ENCODE data around the gene IFITM1.
"Not testable (repeated sequence)": the region's sequence is repeated elsewhere in the genome, so short reads cannot be mapped to it uniquely, and the experiment has no call there.

The IFITM1 gene

GRCh38 chr11:349270-349954 is 35.6 kb downstream of the IFITM1 start:
- not testable (repeated sequence) for H3K27me3 ChIP-seq (ENCODE audit: insufficient read depth, low read length); H3K9me3 ChIP-seq (ENCODE audit: insufficient read depth, low read depth, low read length); H3K27ac ChIP-seq (ENCODE audit: low read depth, low read length); H3K9ac ChIP-seq (ENCODE audit: low read depth, low read length); H3K4me3 ChIP-seq (ENCODE audit: low read length); H3K36me3 ChIP-seq (ENCODE audit: insufficient read depth, low read length)
- peaks cover 16% of the 10 kb centered on the region for H3K4me1 ChIP-seq (ENCODE audit: insufficient read depth, low read length)
- 90% methylated on average over 8 of the region's 8 CpGs for WGBS

DNA sequence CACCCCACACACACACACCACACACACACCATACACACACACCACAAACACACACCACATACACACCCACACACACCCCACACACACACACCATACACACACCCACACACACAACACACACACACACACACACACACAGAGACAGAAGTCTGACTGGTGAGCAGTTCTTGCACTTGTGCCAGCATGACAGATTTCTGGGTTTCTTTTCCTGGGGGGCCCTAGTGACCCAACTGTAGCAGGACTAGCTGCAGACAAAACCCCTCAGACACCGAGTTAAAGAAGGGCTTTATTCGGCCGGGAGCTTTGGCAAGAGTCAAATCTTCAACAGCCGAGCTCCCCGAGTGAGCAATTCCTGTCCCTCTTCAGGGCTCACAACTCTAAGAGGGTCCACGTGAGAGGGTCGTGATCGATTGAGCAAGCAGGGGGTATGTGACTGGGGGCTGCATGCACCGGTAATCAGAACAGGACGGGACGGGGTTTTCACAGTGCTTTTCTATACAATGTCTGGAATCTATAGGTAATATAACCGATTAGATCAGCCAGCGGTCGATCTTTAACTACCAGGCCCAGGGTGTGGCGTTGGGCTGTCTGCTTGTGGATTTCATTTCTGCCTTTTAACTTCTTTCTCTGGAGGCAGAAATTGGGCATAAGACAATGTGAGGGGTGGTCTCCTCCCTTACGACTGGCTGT is 36.3 kb downstream of the IFITM1 start:
- not testable (repeated sequence) for H3K27ac ChIP-seq (ENCODE audit: low read depth, low read length); H3K9me3 ChIP-seq (ENCODE audit: insufficient read depth, low read depth, low read length); H3K27me3 ChIP-seq (ENCODE audit: insufficient read depth, low read length); H3K9ac ChIP-seq (ENCODE audit: low read depth, low read length); H3K36me3 ChIP-seq (ENCODE audit: insufficient read depth, low read length); H3K4me3 ChIP-seq (ENCODE audit: low read length)
- WGBS = 78% methylated on average over 16 of the region's 16 CpGs
- H3K4me1 ChIP-seq (ENCODE audit: insufficient read depth, low read length) = peaks cover 18% of the 10 kb centered on the region

DNA sequence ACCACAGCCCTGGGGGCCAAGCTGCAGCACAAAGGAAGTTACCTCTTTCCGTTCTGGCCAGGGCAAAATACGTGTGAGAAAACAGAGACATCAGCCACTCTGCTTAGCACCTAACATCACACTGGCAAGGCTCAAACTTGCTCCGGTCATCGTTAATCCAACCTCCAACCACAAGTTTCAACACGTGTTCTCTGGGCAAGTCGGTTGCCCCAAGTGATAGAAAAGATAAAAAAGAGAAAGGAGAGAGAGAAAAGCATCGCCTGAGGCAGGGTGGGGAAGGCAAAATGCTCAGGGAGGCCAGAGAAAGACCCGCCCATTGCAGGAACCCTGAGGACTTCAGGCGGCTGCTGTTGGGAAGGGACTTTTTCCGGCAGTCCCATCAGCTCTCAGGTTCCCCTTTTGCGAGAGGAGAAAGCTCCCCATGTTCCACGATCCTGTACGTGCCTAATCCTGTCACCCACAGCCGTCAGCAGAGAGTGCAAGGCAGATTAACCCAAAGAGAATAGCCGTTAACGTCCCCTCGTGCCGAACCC is 36.9 kb downstream of the IFITM1 start:
- Histone ChIP-seq H3K27ac (ENCODE audit: low read depth, low read length) (no peak overlapping the region), H3K4me1 (ENCODE audit: insufficient read depth, low read length) (peaks cover 24% of the 10 kb centered on the region), H3K27me3 (ENCODE audit: insufficient read depth, low read length) (no peaks in the 10 kb centered on the region), H3K36me3 (ENCODE audit: insufficient read depth, low read length) (no peaks in the 10 kb centered on the region), H3K9me3 (ENCODE audit: insufficient read depth, low read depth, low read length) (no peaks in the 10 kb centered on the region), H3K4me3 (ENCODE audit: low read length) (no peak overlapping the region), H3K9ac (ENCODE audit: low read depth, low read length) (no peak overlapping the region)
- WGBS = 55% methylated on average over 18 of the region's 18 CpGs

- no peaks in the 10 kb centered on the region for H3K27me3 ChIP-seq (ENCODE audit: insufficient read depth, low read length)
- 92% methylated on average over 14 of the region's 14 CpGs for WGBS
These were observed 37.6 kb downstream of the IFITM1 start for GRCh38 chr11:351411-351810.

DNA sequence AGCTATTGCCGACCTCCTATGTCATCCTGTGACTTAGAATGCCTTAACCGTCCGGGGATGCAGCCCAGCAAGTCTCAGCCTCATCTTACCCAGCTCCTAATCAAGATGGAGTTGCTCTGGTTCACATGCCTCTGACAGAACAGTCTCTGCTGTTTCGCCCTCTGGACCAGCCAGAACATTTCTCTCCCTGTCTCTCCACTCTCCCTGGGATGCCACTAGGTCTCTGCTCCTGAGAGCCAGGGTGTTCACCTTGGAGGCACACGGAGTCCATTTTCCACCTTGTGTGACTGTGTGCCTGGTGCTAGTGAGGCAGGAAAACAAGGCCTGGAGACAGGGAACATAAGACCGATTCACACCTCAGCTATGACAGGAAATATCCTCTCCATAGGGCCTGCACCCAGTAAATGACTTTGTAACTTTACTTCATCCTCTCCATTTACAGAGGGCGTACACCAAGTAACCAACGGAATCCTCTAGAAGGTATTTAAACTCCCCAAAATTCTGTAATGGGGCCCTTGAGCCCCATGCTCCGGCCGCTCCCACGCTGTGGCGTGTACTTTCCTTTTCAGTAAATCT is 38.7 kb downstream of the IFITM1 start:
- Histone ChIP-seq H3K9me3 (ENCODE audit: insufficient read depth, low read depth, low read length) (0 out of 2 replicates have a peak, but pooled peaks cover 2% of the 10 kb centered on the region), H3K36me3 (ENCODE audit: insufficient read depth, low read length) (no peaks in the 10 kb centered on the region), H3K4me3 (ENCODE audit: low read length) (no peak overlapping the region), H3K27ac (ENCODE audit: low read depth, low read length) (no peak overlapping the region), H3K9ac (ENCODE audit: low read depth, low read length) (no peak overlapping the region), H3K27me3 (ENCODE audit: insufficient read depth, low read length) (no peaks in the 10 kb centered on the region), H3K4me1 (ENCODE audit: insufficient read depth, low read length) (peaks cover 24% of the 10 kb centered on the region)
- WGBS = 95% methylated on average over 12 of the region's 12 CpGs

More at GRCh38 chr11:351411-351810, 37.6 kb downstream of the IFITM1 start:
- Histone ChIP-seq H3K27ac (ENCODE audit: low read depth, low read length) (no peak overlapping the region), H3K9ac (ENCODE audit: low read depth, low read length) (no peak overlapping the region), H3K36me3 (ENCODE audit: insufficient read depth, low read length) (no peaks in the 10 kb centered on the region), H3K4me1 (ENCODE audit: insufficient read depth, low read length) (peaks cover 24% of the 10 kb centered on the region), H3K4me3 (ENCODE audit: low read length) (no peak overlapping the region), H3K9me3 (ENCODE audit: insufficient read depth, low read depth, low read length) (no peaks in the 10 kb centered on the region)

GRCh38 chr11:353179-353873 is 39.5 kb downstream of the IFITM1 start:
- H3K27me3 ChIP-seq (ENCODE audit: insufficient read depth, low read length) = no peaks in the 10 kb centered on the region
- H3K9me3 ChIP-seq (ENCODE audit: insufficient read depth, low read depth, low read length) = 0 out of 2 replicates have a peak, but pooled peaks cover 2% of the 10 kb centered on the region
- H3K4me3 ChIP-seq (ENCODE audit: low read length) = no peak overlapping the region
- 65% methylated on average over 16 of the region's 16 CpGs for WGBS
- H3K36me3 ChIP-seq (ENCODE audit: insufficient read depth, low read length) = no peaks in the 10 kb centered on the region
- H3K27ac ChIP-seq (ENCODE audit: low read depth, low read length) = no peak overlapping the region
- H3K4me1 ChIP-seq (ENCODE audit: insufficient read depth, low read length) = peaks cover 24% of the 10 kb centered on the region
- no peak overlapping the region for H3K9ac ChIP-seq (ENCODE audit: low read depth, low read length)

GRCh38 chr11:355581-356458 is 42.0 kb downstream of the IFITM1 start:
- Histone ChIP-seq H3K27ac (ENCODE audit: low read depth, low read length) (peak overlapping the region; percentile 99), H3K27me3 (ENCODE audit: insufficient read depth, low read length) (no peaks in the 10 kb centered on the region), H3K9ac (ENCODE audit: low read depth, low read length) (peak overlapping the region; percentile 88), H3K36me3 (ENCODE audit: insufficient read depth, low read length) (no peaks in the 10 kb centered on the region), H3K9me3 (ENCODE audit: insufficient read depth, low read depth, low read length) (peaks cover 10% of the 10 kb centered on the region), H3K4me3 (ENCODE audit: low read length) (peak overlapping the region; percentile 46), H3K4me1 (ENCODE audit: insufficient read depth, low read length) (peaks cover 19% of the 10 kb centered on the region)
- WGBS = 4% methylated on average over 71 of the region's 76 CpGs

DNA sequence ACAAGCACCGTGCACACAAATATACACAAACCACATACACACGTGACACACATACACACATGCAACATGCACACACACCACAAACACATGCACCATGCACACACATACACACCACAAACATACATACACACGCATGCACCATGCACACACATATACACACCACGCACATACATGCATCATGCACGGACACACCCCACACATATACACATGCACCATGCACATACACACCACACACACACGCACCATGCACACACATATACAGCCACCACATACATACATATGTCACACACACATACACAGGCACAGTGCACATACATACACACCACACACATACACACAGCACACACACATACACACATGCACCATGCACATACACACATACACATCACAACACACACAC is 42.8 kb downstream of the IFITM1 start:
- Histone ChIP-seq H3K27ac (ENCODE audit: low read depth, low read length) (no peak overlapping the region), H3K27me3 (ENCODE audit: insufficient read depth, low read length) (no peaks in the 10 kb centered on the region), H3K9me3 (ENCODE audit: insufficient read depth, low read depth, low read length) (peaks cover 15% of the 10 kb centered on the region)

GRCh38 chr11:357582-357981 is 43.7 kb downstream of the IFITM1 start:
- Histone ChIP-seq H3K4me1 (ENCODE audit: insufficient read depth, low read length) (peaks cover 14% of the 10 kb centered on the region), H3K9me3 (ENCODE audit: insufficient read depth, low read depth, low read length) (peaks cover 15% of the 10 kb centered on the region), H3K4me3 (ENCODE audit: low read length) (no peak overlapping the region), H3K36me3 (ENCODE audit: insufficient read depth, low read length) (no peaks in the 10 kb centered on the region), H3K27me3 (ENCODE audit: insufficient read depth, low read length) (no peaks in the 10 kb centered on the region), H3K27ac (ENCODE audit: low read depth, low read length) (no peak overlapping the region), H3K9ac (ENCODE audit: low read depth, low read length) (no peak overlapping the region)
- 93% methylated on average over 4 of the region's 4 CpGs for whole genome bisulfite sequencing

More for the DNA sequence above, 42.8 kb downstream of the IFITM1 start:
- Histone ChIP-seq H3K9ac (ENCODE audit: low read depth, low read length) (no peak overlapping the region), H3K36me3 (ENCODE audit: insufficient read depth, low read length) (no peaks in the 10 kb centered on the region), H3K4me1 (ENCODE audit: insufficient read depth, low read length) (peaks cover 14% of the 10 kb centered on the region), H3K4me3 (ENCODE audit: low read length) (no peak overlapping the region)
- 78% methylated on average over 6 of the region's 6 CpGs for WGBS

- Histone ChIP-seq H3K9me3 (ENCODE audit: insufficient read depth, low read depth, low read length) (peaks cover 15% of the 10 kb centered on the region), H3K36me3 (ENCODE audit: insufficient read depth, low read length) (no peaks in the 10 kb centered on the region), H3K27me3 (ENCODE audit: insufficient read depth, low read length) (no peaks in the 10 kb centered on the region), H3K4me3 (ENCODE audit: low read length) (no peak overlapping the region), H3K4me1 (ENCODE audit: insufficient read depth, low read length) (peaks cover 13% of the 10 kb centered on the region), H3K9ac (ENCODE audit: low read depth, low read length) (no peak overlapping the region), H3K27ac (ENCODE audit: low read depth, low read length) (no peak overlapping the region)
- 81% methylated on average over 34 of the region's 34 CpGs for WGBS
These were observed 44.4 kb downstream of the IFITM1 start for GRCh38 chr11:358129-358800.

All from HUES64 (cell line).